HK-2 (cell line): ENCODE results near the gene CSF1.

Source experiments
- DNase-seq: peaks from one replicate; pipeline ENCODE4 v3.0.0-alpha.2; 2018; ENCODE audit not compliant: unreplicated experiment

CSF1 gene

GRCh38 chr1:109882288-109883245 lies 28.1 kb upstream of the CSF1 start:
- no peak for DNase-seq

GRCh38 chr1:109883248-109883955 lies 27.2 kb upstream of the CSF1 start:
- no peak for DNase-seq

- DNase-seq, result no peak
Observed at GRCh38 chr1:109884242-109884891, 26.3 kb upstream of the CSF1 start.

GRCh38 chr1:109885589-109885988 lies 25.1 kb upstream of the CSF1 start:
- DNase-seq, result no peak

GRCh38 chr1:109886827-109887226 lies 23.8 kb upstream of the CSF1 start:
- DNase-seq, result no peak

- no peak for DNase-seq
Observed at GRCh38 chr1:109887271-109887670, 23.4 kb upstream of the CSF1 start.

GRCh38 chr1:109887884-109888283 lies 22.8 kb upstream of the CSF1 start:
- no peak for DNase-seq

- no peak for DNase-seq
Observed at GRCh38 chr1:109889094-109889493, 21.6 kb upstream of the CSF1 start.

- no peak for DNase-seq
Observed at GRCh38 chr1:109890115-109890953, 20.3 kb upstream of the CSF1 start.

GRCh38 chr1:109891930-109892329 lies 18.7 kb upstream of the CSF1 start:
- no peak for DNase-seq

GRCh38 chr1:109892561-109893368 lies 17.9 kb upstream of the CSF1 start:
- peak; percentile 43 for DNase-seq

- DNase-seq, result no peak
Observed at GRCh38 chr1:109893532-109894171, 17.0 kb upstream of the CSF1 start.

GRCh38 chr1:109894823-109895719 lies 15.6 kb upstream of the CSF1 start:
- no peak for DNase-seq

GRCh38 chr1:109895720-109896504 lies 14.7 kb upstream of the CSF1 start:
- DNase-seq, result peak; percentile 40

- no peak for DNase-seq
Observed at GRCh38 chr1:109896681-109897080, 14.0 kb upstream of the CSF1 start.

- no peak for DNase-seq
Observed at GRCh38 chr1:109897259-109897955, 13.2 kb upstream of the CSF1 start.

- no peak for DNase-seq
Observed at GRCh38 chr1:109898842-109899241, 11.8 kb upstream of the CSF1 start.

GRCh38 chr1:109901141-109901523 lies 9.5 kb upstream of the CSF1 start:
- DNase-seq, result no peak
